Measurements from ENCODE around the gene ARRDC1. TPM values are rescaled to one million over a fixed set of nuclear protein-coding genes. Genes with fewer than 3 reads are reported as not detected.

ARRDC1 gene
- total and polyA plus RNA-seq, 4 donors: 12.7 to 54.3 (median 37.4) TPM

- peaks cover 15% of the 10 kb centered on the region for H3K4me1 ChIP-seq (ENCODE audit: control insufficient read depth, insufficient read depth, low read length)
- DNase-seq (ENCODE audit: low read depth in 4 of 6, low spot score in 6 of 6): no peak
- peaks cover 37% of the 10 kb centered on the region for H3K36me3 ChIP-seq (ENCODE audit: control insufficient read depth, insufficient read depth, low read length)
- H3K9me3 ChIP-seq (ENCODE audit: control insufficient read depth, insufficient read depth, low read length): no peaks in the 10 kb centered on the region
- H3K4me3 ChIP-seq (ENCODE audit: low read depth, low read length): no peak overlapping the region
- WGBS (ENCODE audit: insufficient coverage): 83% methylated on average over 5 of the region's 14 CpGs
- no peak overlapping the region for H3K27ac ChIP-seq (ENCODE audit: low read depth, low read length)
- H3K27me3 ChIP-seq (ENCODE audit: control insufficient read depth, insufficient read depth, low read length): no peaks in the 10 kb centered on the region
Measured at GRCh38 chr9:137643921-137644320, 38.4 kb downstream of the ARRDC1 start.

- DNase-seq (ENCODE audit: low read depth in 4 of 6, low spot score in 6 of 6): peak in 2 of 6 donors; percentile 12 to 37
- no peak overlapping the region for H3K27ac ChIP-seq (ENCODE audit: low read depth, low read length)
- H3K9me3 ChIP-seq (ENCODE audit: control insufficient read depth, insufficient read depth, low read length): no peaks in the 10 kb centered on the region
- no peak overlapping the region for H3K4me3 ChIP-seq (ENCODE audit: low read depth, low read length)
- WGBS (ENCODE audit: insufficient coverage): 47% methylated on average over 3 of the region's 5 CpGs
- H3K4me1 ChIP-seq (ENCODE audit: control insufficient read depth, insufficient read depth, low read length): peaks cover 15% of the 10 kb centered on the region
- H3K36me3 ChIP-seq (ENCODE audit: control insufficient read depth, insufficient read depth, low read length): peaks cover 37% of the 10 kb centered on the region
- H3K27me3 ChIP-seq (ENCODE audit: control insufficient read depth, insufficient read depth, low read length): no peaks in the 10 kb centered on the region
Measured at GRCh38 chr9:137645211-137645610, 39.7 kb downstream of the ARRDC1 start.

GRCh38 chr9:137646341-137646740, 40.9 kb downstream of the ARRDC1 start:
- Histone ChIP-seq H3K4me3 (ENCODE audit: low read depth, low read length) (no peak overlapping the region), H3K9me3 (ENCODE audit: control insufficient read depth, insufficient read depth, low read length) (no peaks in the 10 kb centered on the region), H3K27ac (ENCODE audit: low read depth, low read length) (no peak overlapping the region), H3K36me3 (ENCODE audit: control insufficient read depth, insufficient read depth, low read length) (peaks cover 38% of the 10 kb centered on the region), H3K4me1 (ENCODE audit: control insufficient read depth, insufficient read depth, low read length) (peaks cover 15% of the 10 kb centered on the region), H3K27me3 (ENCODE audit: control insufficient read depth, insufficient read depth, low read length) (no peaks in the 10 kb centered on the region)
- WGBS (ENCODE audit: insufficient coverage): 87% methylated on average over 12 of the region's 13 CpGs
- no peak for DNase-seq (ENCODE audit: low read depth in 4 of 6, low spot score in 6 of 6)

GRCh38 chr9:137647096-137647714, 41.7 kb downstream of the ARRDC1 start:
- H3K9me3 ChIP-seq (ENCODE audit: control insufficient read depth, insufficient read depth, low read length): no peaks in the 10 kb centered on the region
- H3K27me3 ChIP-seq (ENCODE audit: control insufficient read depth, insufficient read depth, low read length): no peaks in the 10 kb centered on the region
- H3K4me3 ChIP-seq (ENCODE audit: low read depth, low read length): no peak overlapping the region
- no peak for DNase-seq (ENCODE audit: low read depth in 4 of 6, low spot score in 6 of 6)
- H3K4me1 ChIP-seq (ENCODE audit: control insufficient read depth, insufficient read depth, low read length): peaks cover 15% of the 10 kb centered on the region
- H3K36me3 ChIP-seq (ENCODE audit: control insufficient read depth, insufficient read depth, low read length): peaks cover 37% of the 10 kb centered on the region
- 77% methylated on average over 15 of the region's 15 CpGs for WGBS (ENCODE audit: insufficient coverage)
- no peak overlapping the region for H3K27ac ChIP-seq (ENCODE audit: low read depth, low read length)

GRCh38 chr9:137648396-137648795, 42.9 kb downstream of the ARRDC1 start:
- DNase-seq (ENCODE audit: low read depth in 4 of 6, low spot score in 6 of 6): no peak
- WGBS (ENCODE audit: insufficient coverage): no CpG with 5 or more reads among the region's 2 CpGs
- Histone ChIP-seq H3K27ac (ENCODE audit: low read depth, low read length) (no peak overlapping the region), H3K36me3 (ENCODE audit: control insufficient read depth, insufficient read depth, low read length) (peaks cover 34% of the 10 kb centered on the region), H3K4me1 (ENCODE audit: control insufficient read depth, insufficient read depth, low read length) (peaks cover 15% of the 10 kb centered on the region), H3K27me3 (ENCODE audit: control insufficient read depth, insufficient read depth, low read length) (no peaks in the 10 kb centered on the region), H3K9me3 (ENCODE audit: control insufficient read depth, insufficient read depth, low read length) (no peaks in the 10 kb centered on the region), H3K4me3 (ENCODE audit: low read depth, low read length) (no peak overlapping the region)

- no peak overlapping the region for H3K4me3 ChIP-seq (ENCODE audit: low read depth, low read length)
- H3K4me1 ChIP-seq (ENCODE audit: control insufficient read depth, insufficient read depth, low read length): peaks cover 15% of the 10 kb centered on the region
- H3K9me3 ChIP-seq (ENCODE audit: control insufficient read depth, insufficient read depth, low read length): no peaks in the 10 kb centered on the region
- no peak for DNase-seq (ENCODE audit: low read depth in 4 of 6, low spot score in 6 of 6)
- 96% methylated on average over 9 of the region's 9 CpGs for WGBS (ENCODE audit: insufficient coverage)
- H3K27ac ChIP-seq (ENCODE audit: low read depth, low read length): no peak overlapping the region
- H3K27me3 ChIP-seq (ENCODE audit: control insufficient read depth, insufficient read depth, low read length): no peaks in the 10 kb centered on the region
- peaks cover 28% of the 10 kb centered on the region for H3K36me3 ChIP-seq (ENCODE audit: control insufficient read depth, insufficient read depth, low read length)
Measured at GRCh38 chr9:137649553-137649952, 44.1 kb downstream of the ARRDC1 start.

GRCh38 chr9:137650259-137650658, 44.8 kb downstream of the ARRDC1 start:
- no peak overlapping the region for H3K27ac ChIP-seq (ENCODE audit: low read depth, low read length)
- H3K4me3 ChIP-seq (ENCODE audit: low read depth, low read length): no peak overlapping the region
- DNase-seq (ENCODE audit: low read depth in 4 of 6, low spot score in 6 of 6): no peak
- H3K36me3 ChIP-seq (ENCODE audit: control insufficient read depth, insufficient read depth, low read length): peaks cover 33% of the 10 kb centered on the region
- WGBS (ENCODE audit: insufficient coverage): no CpG with 5 or more reads among the region's 2 CpGs
- H3K9me3 ChIP-seq (ENCODE audit: control insufficient read depth, insufficient read depth, low read length): no peaks in the 10 kb centered on the region
- no peaks in the 10 kb centered on the region for H3K27me3 ChIP-seq (ENCODE audit: control insufficient read depth, insufficient read depth, low read length)
- H3K4me1 ChIP-seq (ENCODE audit: control insufficient read depth, insufficient read depth, low read length): peaks cover 10% of the 10 kb centered on the region

GRCh38 chr9:137650779-137651178, 45.3 kb downstream of the ARRDC1 start:
- Histone ChIP-seq H3K4me3 (ENCODE audit: low read depth, low read length) (no peak overlapping the region), H3K36me3 (ENCODE audit: control insufficient read depth, insufficient read depth, low read length) (peaks cover 36% of the 10 kb centered on the region), H3K4me1 (ENCODE audit: control insufficient read depth, insufficient read depth, low read length) (peaks cover 6% of the 10 kb centered on the region), H3K27ac (ENCODE audit: low read depth, low read length) (no peak overlapping the region), H3K9me3 (ENCODE audit: control insufficient read depth, insufficient read depth, low read length) (no peaks in the 10 kb centered on the region), H3K27me3 (ENCODE audit: control insufficient read depth, insufficient read depth, low read length) (no peaks in the 10 kb centered on the region)
- DNase-seq (ENCODE audit: low read depth in 4 of 6, low spot score in 6 of 6): no peak
- WGBS (ENCODE audit: insufficient coverage): 100% methylated on average over 2 of the region's 7 CpGs

- Histone ChIP-seq H3K36me3 (ENCODE audit: control insufficient read depth, insufficient read depth, low read length) (peaks cover 17% of the 10 kb centered on the region), H3K9me3 (ENCODE audit: control insufficient read depth, insufficient read depth, low read length) (no peaks in the 10 kb centered on the region), H3K27ac (ENCODE audit: low read depth, low read length) (no peak overlapping the region), H3K4me1 (ENCODE audit: control insufficient read depth, insufficient read depth, low read length) (no peaks in the 10 kb centered on the region), H3K4me3 (ENCODE audit: low read depth, low read length) (no peak overlapping the region), H3K27me3 (ENCODE audit: control insufficient read depth, insufficient read depth, low read length) (no peaks in the 10 kb centered on the region)
- 100% methylated on average over 3 of the region's 6 CpGs for WGBS (ENCODE audit: insufficient coverage)
- no peak for DNase-seq (ENCODE audit: low read depth in 4 of 6, low spot score in 6 of 6)
Measured at GRCh38 chr9:137656416-137656815, 50.9 kb downstream of the ARRDC1 start.

GRCh38 chr9:137657606-137658005, 52.1 kb downstream of the ARRDC1 start:
- H3K9me3 ChIP-seq (ENCODE audit: control insufficient read depth, insufficient read depth, low read length): no peaks in the 10 kb centered on the region
- no peaks in the 10 kb centered on the region for H3K27me3 ChIP-seq (ENCODE audit: control insufficient read depth, insufficient read depth, low read length)
- no peak overlapping the region for H3K4me3 ChIP-seq (ENCODE audit: low read depth, low read length)
- WGBS (ENCODE audit: insufficient coverage): no CpG with 5 or more reads among the region's 2 CpGs
- H3K27ac ChIP-seq (ENCODE audit: low read depth, low read length): no peak overlapping the region
- no peaks in the 10 kb centered on the region for H3K4me1 ChIP-seq (ENCODE audit: control insufficient read depth, insufficient read depth, low read length)
- no peak for DNase-seq (ENCODE audit: low read depth in 4 of 6, low spot score in 6 of 6)
- peaks cover 10% of the 10 kb centered on the region for H3K36me3 ChIP-seq (ENCODE audit: control insufficient read depth, insufficient read depth, low read length)

All from spinal cord (tissue), 10 donors.